ENCODE data around the gene DCST2. TPM values are rescaled to one million over a fixed set of nuclear protein-coding genes. Genes with fewer than 3 reads are reported as not detected.

The DCST2 gene
- total RNA-seq, 4 donors from 2014 or later, result not detected

DNA sequence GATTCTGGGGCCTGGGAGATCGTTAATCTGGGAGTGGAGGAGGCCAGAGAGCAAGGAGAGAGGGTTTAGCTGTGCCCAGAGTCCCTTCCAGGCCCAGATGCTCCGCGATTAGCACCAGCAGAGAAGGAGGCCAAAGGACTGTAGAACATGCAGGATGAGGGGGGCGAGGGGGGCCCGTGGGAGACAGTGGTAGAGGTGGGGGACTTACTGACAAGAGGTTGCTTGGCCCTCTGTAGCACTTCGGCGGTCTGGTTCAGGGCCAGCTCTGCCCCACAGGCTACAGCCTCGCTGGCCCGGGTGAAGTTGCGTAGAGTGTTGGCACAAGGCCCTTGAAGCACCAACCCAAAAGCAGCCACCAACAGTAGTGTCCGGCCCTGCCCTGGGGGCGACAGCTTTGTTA lies 695 bp downstream of the DCST2 start:
- DNase-seq, result no peak
- TF ChIP-seq, protein P1, sequence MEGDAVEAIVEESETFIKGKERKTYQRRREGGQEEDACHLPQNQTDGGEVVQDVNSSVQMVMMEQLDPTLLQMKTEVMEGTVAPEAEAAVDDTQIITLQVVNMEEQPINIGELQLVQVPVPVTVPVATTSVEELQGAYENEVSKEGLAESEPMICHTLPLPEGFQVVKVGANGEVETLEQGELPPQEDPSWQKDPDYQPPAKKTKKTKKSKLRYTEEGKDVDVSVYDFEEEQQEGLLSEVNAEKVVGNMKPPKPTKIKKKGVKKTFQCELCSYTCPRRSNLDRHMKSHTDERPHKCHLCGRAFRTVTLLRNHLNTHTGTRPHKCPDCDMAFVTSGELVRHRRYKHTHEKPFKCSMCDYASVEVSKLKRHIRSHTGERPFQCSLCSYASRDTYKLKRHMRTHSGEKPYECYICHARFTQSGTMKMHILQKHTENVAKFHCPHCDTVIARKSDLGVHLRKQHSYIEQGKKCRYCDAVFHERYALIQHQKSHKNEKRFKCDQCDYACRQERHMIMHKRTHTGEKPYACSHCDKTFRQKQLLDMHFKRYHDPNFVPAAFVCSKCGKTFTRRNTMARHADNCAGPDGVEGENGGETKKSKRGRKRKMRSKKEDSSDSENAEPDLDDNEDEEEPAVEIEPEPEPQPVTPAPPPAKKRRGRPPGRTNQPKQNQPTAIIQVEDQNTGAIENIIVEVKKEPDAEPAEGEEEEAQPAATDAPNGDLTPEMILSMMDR (IDR thresholded peaks at IDR 0.05 in 4 of 5, conservative IDR thresholded peaks at IDR 0.05 in 1 of 5), result no peak
- TF ChIP-seq POLR2A (IDR thresholded peaks at IDR 0.05), result no peak
- Histone ChIP-seq H3K4me1 (no peaks in the 10 kb centered on the region), H3K36me3 (no peaks in the 10 kb centered on the region), H3K4me3 (no peak overlapping the region), H3K9me3 (no peaks in the 10 kb centered on the region), H3K27me3 (no peaks in the 10 kb centered on the region), H3K27ac (no peak overlapping the region)
- ATAC-seq, result no peak
- in situ Hi-C loops (cut with MboI; ENCODE audit: low sequenced_read_pairs in 4 of 4) (no loop called here), intact Hi-C loops (cut with DNase I; ENCODE audit: low total_unique reads) (no loop called here)

DNA sequence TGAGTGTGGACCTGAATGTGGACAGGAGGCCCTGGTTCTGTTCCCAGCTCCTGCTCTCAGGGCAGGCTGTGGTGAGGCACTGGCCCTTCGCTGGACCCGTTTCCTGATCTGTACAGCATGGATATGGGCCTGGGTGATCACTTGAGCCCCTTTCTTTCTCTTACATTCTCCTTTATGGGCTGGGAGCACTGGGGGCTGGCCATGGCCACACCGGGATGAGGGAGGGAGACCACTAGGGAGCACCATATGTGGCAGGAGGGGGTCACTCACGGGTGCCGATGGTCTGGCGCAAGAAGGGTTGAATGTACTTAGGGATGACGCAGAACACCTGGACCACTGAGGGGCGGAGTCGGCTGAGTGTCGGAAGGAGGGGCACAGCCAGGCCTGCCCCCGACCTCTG lies 2.7 kb downstream of the DCST2 start:
- Histone ChIP-seq H3K27ac (no peak overlapping the region), H3K36me3 (no peaks in the 10 kb centered on the region), H3K4me1 (no peaks in the 10 kb centered on the region), H3K4me3 (no peak overlapping the region), H3K9me3 (no peaks in the 10 kb centered on the region), H3K27me3 (no peaks in the 10 kb centered on the region)
- in situ Hi-C loops (cut with MboI; ENCODE audit: low sequenced_read_pairs in 4 of 4), result no loop called here
- DNase-seq, result no peak
- ATAC-seq, result no peak
- intact Hi-C loops (cut with DNase I; ENCODE audit: low total_unique reads), result no loop called here
- TF ChIP-seq POLR2A (IDR thresholded peaks at IDR 0.05), result no peak
- TF ChIP-seq, protein P1 (IDR thresholded peaks at IDR 0.05 in 4 of 5, conservative IDR thresholded peaks at IDR 0.05 in 1 of 5), result no peak

DNA sequence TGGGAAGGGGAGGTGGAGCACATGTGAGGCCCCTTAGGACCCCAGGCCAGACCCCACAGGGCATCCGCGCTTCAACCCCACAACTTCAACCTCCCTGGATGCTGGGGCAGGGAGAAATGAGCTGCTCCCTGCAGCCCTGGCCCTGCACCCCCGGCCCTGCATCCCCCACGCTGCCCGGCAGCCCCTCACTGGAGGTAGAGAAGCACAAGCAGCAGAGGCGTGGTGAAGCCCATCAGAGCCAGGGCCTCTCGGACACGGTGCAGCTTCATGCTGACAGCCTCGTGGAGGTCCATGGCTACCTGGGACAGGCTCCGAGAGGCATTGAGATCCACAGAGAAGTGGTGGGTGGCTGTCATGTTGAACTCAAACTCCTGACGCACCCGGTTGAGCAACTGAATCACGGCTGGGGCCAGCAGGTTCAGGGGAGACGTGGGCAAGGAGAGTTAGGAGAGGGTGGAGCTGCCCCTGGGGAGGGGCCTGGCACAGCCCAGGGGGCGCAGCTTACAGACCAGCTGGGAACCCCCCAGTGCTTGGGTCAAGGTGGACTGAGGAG lies 3.3 kb downstream of the DCST2 start:
- TF ChIP-seq POLR2A (IDR thresholded peaks at IDR 0.05), result no peak
- TF ChIP-seq, protein P1 (IDR thresholded peaks at IDR 0.05 in 4 of 5, conservative IDR thresholded peaks at IDR 0.05 in 1 of 5), result no peak
- Histone ChIP-seq H3K4me1 (no peaks in the 10 kb centered on the region), H3K9me3 (no peaks in the 10 kb centered on the region), H3K27me3 (no peaks in the 10 kb centered on the region), H3K36me3 (no peaks in the 10 kb centered on the region), H3K27ac (no peak overlapping the region), H3K4me3 (no peak overlapping the region)
- intact Hi-C loops (cut with DNase I; ENCODE audit: low total_unique reads) (no loop called here), in situ Hi-C loops (cut with MboI; ENCODE audit: low sequenced_read_pairs in 4 of 4) (no loop called here)
- DNase-seq (no peak), ATAC-seq (no peak)

DNA sequence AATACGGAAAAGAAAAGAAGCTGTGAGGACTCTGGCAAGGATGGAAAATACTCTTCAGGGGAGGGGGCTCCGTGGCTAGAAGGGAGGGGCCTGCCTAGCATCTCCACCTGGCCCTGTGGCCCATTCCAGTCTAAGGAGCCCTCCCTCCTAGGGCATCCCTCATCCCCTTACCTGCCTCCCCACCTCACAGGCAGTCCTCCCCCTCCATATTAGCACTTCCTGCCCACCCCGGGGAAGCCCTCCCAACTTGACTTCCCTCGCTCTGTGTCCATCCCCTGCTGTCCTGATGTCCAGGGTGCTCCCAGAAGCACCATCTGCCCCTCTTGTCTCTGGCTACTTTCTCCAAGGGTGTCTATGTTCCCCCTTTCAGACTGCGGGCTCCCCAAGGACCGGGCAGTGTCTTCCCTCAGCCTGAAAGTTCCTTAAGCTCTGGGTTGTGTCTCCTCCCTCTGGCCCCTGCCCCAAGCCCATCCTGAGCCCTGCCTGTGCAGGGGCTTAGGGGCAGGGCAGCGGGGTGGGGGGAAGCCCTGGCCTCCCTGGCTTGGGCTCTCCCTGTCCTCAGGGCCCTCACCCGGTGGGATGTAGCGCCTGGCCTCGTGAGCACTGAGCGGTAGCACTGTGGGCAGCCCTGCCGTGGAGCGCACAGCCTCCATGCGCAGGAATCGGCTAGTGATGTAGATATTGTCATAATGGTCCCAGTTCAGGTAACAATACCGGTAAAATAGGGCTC lies 3.9 kb downstream of the DCST2 start:
- no peaks in the 10 kb centered on the region for H3K36me3 ChIP-seq
- no peaks in the 10 kb centered on the region for H3K4me1 ChIP-seq
- TF ChIP-seq POLR2A (IDR thresholded peaks at IDR 0.05), result no peak
- H3K9me3 ChIP-seq, result no peaks in the 10 kb centered on the region
- H3K27me3 ChIP-seq, result no peaks in the 10 kb centered on the region
- no peak for ATAC-seq
- no peak for DNase-seq
- no peak overlapping the region for H3K27ac ChIP-seq
- intact Hi-C loops (cut with DNase I; ENCODE audit: low total_unique reads), result no loop called here
- in situ Hi-C loops (cut with MboI; ENCODE audit: low sequenced_read_pairs in 4 of 4), result no loop called here
- no peak overlapping the region for H3K4me3 ChIP-seq

DNA sequence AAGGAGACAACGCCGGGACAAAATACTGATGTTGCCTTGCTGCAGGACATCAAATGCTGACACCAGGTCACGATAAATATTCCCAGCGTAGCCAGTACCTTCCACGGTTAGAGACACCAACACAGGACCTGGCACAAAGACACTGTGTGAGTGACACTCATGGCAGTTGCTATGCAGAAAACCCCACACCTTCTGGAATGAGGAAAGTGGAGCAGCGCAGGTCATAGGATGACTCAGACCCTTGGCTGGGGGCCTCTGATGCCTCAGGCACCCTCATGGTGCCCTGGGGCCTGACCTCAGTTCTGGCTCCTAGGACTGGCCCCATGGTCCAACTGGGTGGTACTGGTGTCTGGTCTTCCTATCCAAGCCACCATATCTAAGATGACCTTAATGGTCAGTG lies 7.0 kb downstream of the DCST2 start:
- Histone ChIP-seq H3K36me3 (no peaks in the 10 kb centered on the region), H3K4me1 (no peaks in the 10 kb centered on the region), H3K4me3 (no peak overlapping the region), H3K27me3 (no peaks in the 10 kb centered on the region), H3K27ac (no peak overlapping the region), H3K9me3 (no peaks in the 10 kb centered on the region)
- intact Hi-C loops (cut with DNase I; ENCODE audit: low total_unique reads), result no loop called here
- no peak for TF ChIP-seq POLR2A (IDR thresholded peaks at IDR 0.05)
- TF ChIP-seq, protein P1 (IDR thresholded peaks at IDR 0.05 in 4 of 5, conservative IDR thresholded peaks at IDR 0.05 in 1 of 5), result no peak
- DNase-seq (no peak), ATAC-seq (peak; percentile 27 to 46)
- in situ Hi-C loops (cut with MboI; ENCODE audit: low sequenced_read_pairs in 4 of 4), result no loop called here
